Testis (tissue), 3 donors: ENCODE results near the gene TIAM2. TPM values are rescaled to one million over a fixed set of nuclear protein-coding genes. Genes with fewer than 3 reads are reported as not detected.

Source experiments
- DNase-seq: peaks from one replicate; pipeline ENCODE4 v3.0.0-alpha.2; 2019
- H3K27ac ChIP-seq, 2 donors: fragments of 200-600 bp; sonication (generic); one replicate each; pipeline ENCODE4 v1.5.1; 2019
- H3K27me3 ChIP-seq: fragments of 200-600 bp; sonication (generic); one replicate; pipeline ENCODE4 v1.5.1; 2019
- H3K36me3 ChIP-seq: fragments of 200-600 bp; sonication (generic); one replicate; pipeline ENCODE4 v1.5.1; 2017; ENCODE audit warnings: low read depth; ENCODE audit errors: missing control alignments
- H3K4me1 ChIP-seq: fragments of 200-600 bp; sonication (generic); one replicate; pipeline ENCODE4 v1.5.1; 2019
- H3K4me3 ChIP-seq, 2 donors: fragments of 200-600 bp; sonication (generic); one replicate each; pipeline ENCODE4 v1.5.1; 2017 to 2019
- H3K9me3 ChIP-seq: fragments of 200-600 bp; sonication (generic); one replicate; pipeline ENCODE4 v1.5.1; 2017
- CTCF ChIP-seq, 3 experiments: fragments of 450-650 bp in 2 of 3; fragments of 200-600 bp in 1 of 3; sonication (generic) in 1 of 3; IDR thresholded peaks; one replicate each; pipeline ENCODE4 v1.5.1; 2016 to 2019; ENCODE audit warnings: antibody characterized with exemption in 3 of 3, mild to moderate bottlenecking in 2 of 3, moderate library complexity in 1 of 3
- POLR2A ChIP-seq: fragments of 450-650 bp; IDR thresholded peaks from one replicate; pipeline ENCODE4 v1.6.1; 2017; ENCODE audit warnings: antibody characterized with exemption, mild to moderate bottlenecking, moderate library complexity
- WGBS, 2 donors: methylation state at CpG; one replicate each; pipeline ENCODE4 v1.1.5; 2018; 5-methylcytosine and 5-hydroxymethylcytosine counted together
- intact Hi-C: fragments of 100-400 bp; cut with DNase I; formaldehyde crosslinking; loops from one replicate; pipeline ENCODE4 v1.15.1; 2023; ENCODE audit warnings: low total_unique reads
- polyA plus RNA-seq: library from polyadenylated mRNA; stranded (reverse); fragments of 350-450 nt; fragmentation: Illumina TruSeq; extraction: RNeasy Lipid Tissue Mini Kit (QIAGEN cat#74804); gene quantifications from one replicate; pipeline ENCODE4 v1.2.3, GENCODE V29; 2014; ENCODE audit warnings: low read depth, low replicate concordance; ENCODE audit not compliant: insufficient read depth
- total RNA-seq, 2 donors: library from RNA; depleted of rRNA; stranded (reverse); fragments of >200 nt; gene quantifications; one replicate each; pipeline ENCODE4 v1.2.3, GENCODE V29; 2016

The TIAM2 gene
- total and polyA plus RNA-seq, 3 donors from 2014 or later = 22.7 to 43.8 (median 38.0) TPM

GRCh38 chr6:155174576-155175211, 179.6 kb downstream of the TIAM2 start:
- no peaks in the 10 kb centered on the region for H3K36me3 ChIP-seq
- H3K4me3 ChIP-seq = no peak overlapping the region
- TF ChIP-seq POLR2A (no peak), CTCF (IDR thresholded peaks at IDR 0.05) (peak; percentile 41 to 45 (median 41))
- no peaks in the 10 kb centered on the region for H3K27me3 ChIP-seq
- WGBS, 2 donors = 43 to 49% methylated on average over 12 of the region's 12 CpGs
- no peaks in the 10 kb centered on the region for H3K9me3 ChIP-seq
- no peak overlapping the region for H3K27ac ChIP-seq
- intact Hi-C loops = loop anchor here (5.0 to 10.0 kb wide), 2 partner anchors 247 to 500 kb away; no protein-coding TSS in a partner anchor
- DNase-seq = peak; percentile 70
- H3K4me1 ChIP-seq = no peaks in the 10 kb centered on the region

GRCh38 chr6:155177363-155177961, 182.3 kb downstream of the TIAM2 start:
- no peaks in the 10 kb centered on the region for H3K27me3 ChIP-seq
- no peaks in the 10 kb centered on the region for H3K36me3 ChIP-seq
- WGBS, 2 donors = 88 to 89% methylated on average over 4 of the region's 4 CpGs
- intact Hi-C loops = loop anchor here (5.0 to 10.0 kb wide), 2 partner anchors 250 to 503 kb away; no protein-coding TSS in a partner anchor
- peak; percentile 69 for DNase-seq
- no peak overlapping the region for H3K27ac ChIP-seq
- no peak overlapping the region for H3K4me3 ChIP-seq
- H3K9me3 ChIP-seq = no peaks in the 10 kb centered on the region
- TF ChIP-seq POLR2A (no peak), CTCF (IDR thresholded peaks at IDR 0.05) (peak; percentile 51 to 70 (median 64))
- no peaks in the 10 kb centered on the region for H3K4me1 ChIP-seq

- H3K4me1 ChIP-seq = no peaks in the 10 kb centered on the region
- H3K27me3 ChIP-seq = no peaks in the 10 kb centered on the region
- no peak for TF ChIP-seq POLR2A
- TF ChIP-seq CTCF (IDR thresholded peaks at IDR 0.05) = no peak
- no peak overlapping the region for H3K4me3 ChIP-seq
- 85 to 90% methylated on average over 3 of the region's 3 CpGs for WGBS, 2 donors
- no peaks in the 10 kb centered on the region for H3K9me3 ChIP-seq
- DNase-seq = no peak
- intact Hi-C loops = loop anchor here (10.0 kb wide), 1 partner anchor 63 kb away; no protein-coding TSS in a partner anchor
- no peaks in the 10 kb centered on the region for H3K36me3 ChIP-seq
- no peak overlapping the region for H3K27ac ChIP-seq
These were observed 186.4 kb downstream of the TIAM2 start for GRCh38 chr6:155181498-155181897.

- no peak for DNase-seq
- Histone ChIP-seq H3K4me1 (no peaks in the 10 kb centered on the region), H3K36me3 (no peaks in the 10 kb centered on the region), H3K9me3 (no peaks in the 10 kb centered on the region), H3K27ac (no peak overlapping the region), H3K4me3 (no peak overlapping the region), H3K27me3 (no peaks in the 10 kb centered on the region)
- WGBS, 2 donors = 88 to 93% methylated on average over 16 of the region's 16 CpGs
- no peak for TF ChIP-seq CTCF (IDR thresholded peaks at IDR 0.05)
- TF ChIP-seq POLR2A = no peak
- intact Hi-C loops = loop anchor here (10.0 kb wide), 1 partner anchor 63 kb away; no protein-coding TSS in a partner anchor
These were observed 187.0 kb downstream of the TIAM2 start for GRCh38 chr6:155182103-155182502.
